ENCODE results near the gene HUNK. TPM values are rescaled to one million over a fixed set of nuclear protein-coding genes. Genes with fewer than 3 reads are reported as not detected.
"Not testable (repeated sequence)": the region's sequence is repeated elsewhere in the genome, so short reads cannot be mapped to it uniquely, and the experiment has no call there.

The HUNK gene
- total and polyA plus RNA-seq, 2 donors from 2014 or later, result 2.7 to 17.2 TPM

- H3K4me1 ChIP-seq (ENCODE audit: control insufficient read depth in 2 of 3, insufficient read depth in 2 of 3, low read depth in 1 of 3, low read length in 3 of 3), result peaks cover 0 to 4% (median 0%) of the 10 kb centered on the region in 3 donors
- intact Hi-C loops (cut with DNase I), result no loop called here
- H3K36me3 ChIP-seq (ENCODE audit: control insufficient read depth in 2 of 3, insufficient read depth in 3 of 3, low read length in 3 of 3), result no peaks in the 10 kb centered on the region
- H3K27me3 ChIP-seq (ENCODE audit: control insufficient read depth, insufficient read depth, low read length), result no peaks in the 10 kb centered on the region
- H3K4me3 ChIP-seq (ENCODE audit: low read length in 3 of 3), result no peak overlapping the region
- no peak for FAIRE-seq
- TF ChIP-seq CTCF (IDR thresholded peaks at IDR 0.05; ENCODE audit: borderline replicate concordance, extremely low read depth, insufficient read depth), result no peak
- no peak overlapping the region for H3K27ac ChIP-seq (ENCODE audit: low read depth in 2 of 2, low read length in 2 of 2)
- DNase-seq, result no peak
- no peak overlapping the region for H3K9ac ChIP-seq (ENCODE audit: low read length in 3 of 3)
- H3K9me3 ChIP-seq (ENCODE audit: control insufficient read depth in 2 of 3, insufficient read depth in 1 of 3, low read length in 3 of 3), result no peaks in the 10 kb centered on the region
Measured at GRCh38 chr21:31943561-31943960, 70.7 kb downstream of the HUNK start.

GRCh38 chr21:31945141-31945540 lies 72.3 kb downstream of the HUNK start:
- no peak for FAIRE-seq
- Histone ChIP-seq H3K27ac (ENCODE audit: low read depth in 2 of 2, low read length in 2 of 2) (no peak overlapping the region), H3K9ac (ENCODE audit: low read length in 3 of 3) (no peak overlapping the region), H3K36me3 (ENCODE audit: control insufficient read depth in 2 of 3, insufficient read depth in 3 of 3, low read length in 3 of 3) (no peaks in the 10 kb centered on the region), H3K27me3 (ENCODE audit: control insufficient read depth, insufficient read depth, low read length) (no peaks in the 10 kb centered on the region), H3K4me1 (ENCODE audit: control insufficient read depth in 2 of 3, insufficient read depth in 2 of 3, low read depth in 1 of 3, low read length in 3 of 3) (peaks cover 0 to 4% (median 0%) of the 10 kb centered on the region in 3 donors), H3K4me3 (ENCODE audit: low read length in 3 of 3) (no peak overlapping the region), H3K9me3 (ENCODE audit: control insufficient read depth in 2 of 3, insufficient read depth in 1 of 3, low read length in 3 of 3) (no peaks in the 10 kb centered on the region)
- intact Hi-C loops (cut with DNase I), result no loop called here
- peak in 3 of 5 donors; percentile 26 to 72 (median 69) for DNase-seq
- TF ChIP-seq CTCF (IDR thresholded peaks at IDR 0.05; ENCODE audit: borderline replicate concordance, extremely low read depth, insufficient read depth), result no peak

GRCh38 chr21:31945546-31945945 lies 72.7 kb downstream of the HUNK start:
- no peak overlapping the region for H3K27ac ChIP-seq (ENCODE audit: low read depth in 2 of 2, low read length in 2 of 2)
- no peak overlapping the region for H3K9ac ChIP-seq (ENCODE audit: low read length in 3 of 3)
- TF ChIP-seq CTCF (IDR thresholded peaks at IDR 0.05; ENCODE audit: borderline replicate concordance, extremely low read depth, insufficient read depth), result no peak
- no peak overlapping the region for H3K4me3 ChIP-seq (ENCODE audit: low read length in 3 of 3)
- H3K36me3 ChIP-seq (ENCODE audit: control insufficient read depth in 2 of 3, insufficient read depth in 3 of 3, low read length in 3 of 3), result no peaks in the 10 kb centered on the region
- no peaks in the 10 kb centered on the region for H3K27me3 ChIP-seq (ENCODE audit: control insufficient read depth, insufficient read depth, low read length)
- H3K9me3 ChIP-seq (ENCODE audit: control insufficient read depth in 2 of 3, insufficient read depth in 1 of 3, low read length in 3 of 3), result no peaks in the 10 kb centered on the region
- peaks cover 0 to 4% (median 0%) of the 10 kb centered on the region in 3 donors for H3K4me1 ChIP-seq (ENCODE audit: control insufficient read depth in 2 of 3, insufficient read depth in 2 of 3, low read depth in 1 of 3, low read length in 3 of 3)
- DNase-seq, result peak in 2 of 5 donors; percentile 65 to 94
- intact Hi-C loops (cut with DNase I), result no loop called here
- FAIRE-seq, result no peak

- no peak for TF ChIP-seq CTCF (IDR thresholded peaks at IDR 0.05; ENCODE audit: borderline replicate concordance, extremely low read depth, insufficient read depth)
- Histone ChIP-seq H3K27me3 (ENCODE audit: control insufficient read depth, insufficient read depth, low read length) (no peaks in the 10 kb centered on the region), H3K4me3 (ENCODE audit: low read length in 3 of 3) (no peak overlapping the region), H3K9ac (ENCODE audit: low read length in 3 of 3) (no peak overlapping the region), H3K9me3 (ENCODE audit: control insufficient read depth in 2 of 3, insufficient read depth in 1 of 3, low read length in 3 of 3) (no peaks in the 10 kb centered on the region), H3K27ac (ENCODE audit: low read depth in 2 of 2, low read length in 2 of 2) (no peak overlapping the region), H3K4me1 (ENCODE audit: control insufficient read depth in 2 of 3, insufficient read depth in 2 of 3, low read depth in 1 of 3, low read length in 3 of 3) (peaks cover 0 to 4% (median 0%) of the 10 kb centered on the region in 3 donors), H3K36me3 (ENCODE audit: control insufficient read depth in 2 of 3, insufficient read depth in 3 of 3, low read length in 3 of 3) (no peaks in the 10 kb centered on the region)
- no peak for DNase-seq
- intact Hi-C loops (cut with DNase I), result no loop called here
- FAIRE-seq, result no peak
Measured at GRCh38 chr21:31946231-31946630, 73.4 kb downstream of the HUNK start.

GRCh38 chr21:31946876-31947550 lies 74.2 kb downstream of the HUNK start:
- H3K27me3 ChIP-seq (ENCODE audit: control insufficient read depth, insufficient read depth, low read length); FAIRE-seq; H3K27ac ChIP-seq (ENCODE audit: low read depth in 2 of 2, low read length in 2 of 2); H3K9me3 ChIP-seq (ENCODE audit: control insufficient read depth in 2 of 3, insufficient read depth in 1 of 3, low read length in 3 of 3); H3K9ac ChIP-seq (ENCODE audit: low read length in 3 of 3); H3K36me3 ChIP-seq (ENCODE audit: control insufficient read depth in 2 of 3, insufficient read depth in 3 of 3, low read length in 3 of 3); DNase-seq; H3K4me1 ChIP-seq (ENCODE audit: control insufficient read depth in 2 of 3, insufficient read depth in 2 of 3, low read depth in 1 of 3, low read length in 3 of 3); intact Hi-C loops (cut with DNase I); H3K4me3 ChIP-seq (ENCODE audit: low read length in 3 of 3): not testable (repeated sequence)

All from kidney (tissue), 14 donors.